Spleen (tissue), 11 donors: Measurements from ENCODE around the gene SPATA21. TPM values are rescaled to one million over a fixed set of nuclear protein-coding genes. Genes with fewer than 3 reads are reported as not detected.

Source experiments
- DNase-seq: peaks from one replicate; pipeline ENCODE4 v3.0.0-alpha.2; 2020
- H3K27ac ChIP-seq, 8 donors: fragments of 200-600 bp; sonication (generic) in 7 of 8; 1 replicate in 4 of 8; 2 replicates in 4 of 8; pipeline versions ENCODE4 v1.5.0 to v1.8.0; 2016 to 2021; ENCODE audit warnings: inconsistent platforms in 4 of 8, mild to moderate bottlenecking in 4 of 8, moderate library complexity in 1 of 8
- H3K27me3 ChIP-seq, 7 donors: fragments of 200-600 bp; sonication (generic) in 6 of 7; replicated peaks in 1 of 7; 1 replicate in 4 of 7; 2 replicates in 3 of 7; pipeline versions ENCODE4 v1.5.0 to v1.8.0; 2016 to 2021; ENCODE audit warnings: inconsistent platforms in 3 of 7, mild to moderate bottlenecking in 1 of 7
- H3K36me3 ChIP-seq, 6 donors: fragments of 200-600 bp; sonication (generic) in 5 of 6; 1 replicate in 4 of 6; 2 replicates in 2 of 6; pipeline versions ENCODE4 v1.5.0 to v1.8.0; 2016 to 2021; ENCODE audit warnings: inconsistent platforms in 2 of 6
- H3K4me1 ChIP-seq, 6 donors: fragments of 200-600 bp; sonication (generic) in 5 of 6; 1 replicate in 3 of 6; 2 replicates in 3 of 6; pipeline versions ENCODE4 v1.5.0 to v1.8.0; 2016 to 2021; ENCODE audit warnings: inconsistent platforms in 3 of 6
- H3K4me3 ChIP-seq, 8 donors: fragments of 200-600 bp; sonication (generic) in 7 of 8; 1 replicate in 4 of 8; 2 replicates in 4 of 8; pipeline versions ENCODE4 v1.5.0 to v1.8.0; 2016 to 2021; ENCODE audit warnings: inconsistent platforms in 4 of 8, mild to moderate bottlenecking in 4 of 8, moderate library complexity in 2 of 8
- H3K9me3 ChIP-seq, 8 donors: fragments of 200-600 bp; sonication (generic) in 7 of 8; 1 replicate in 4 of 8; 2 replicates in 4 of 8; pipeline versions ENCODE4 v1.5.0 to v1.8.0; 2016 to 2021; ENCODE audit warnings: inconsistent platforms in 4 of 8
- CTCF ChIP-seq, 11 experiments: fragments of 200-600 bp in 7 of 11; fragments of 450-650 bp in 4 of 11; sonication (generic) in 4 of 11; IDR thresholded peaks in 8 of 11; conservative IDR thresholded peaks in 3 of 11; 1 replicate in 7 of 11; 2 replicates in 4 of 11; pipeline versions ENCODE4 v1.4.0 to v1.8.0; 2016 to 2021; ENCODE audit warnings: antibody characterized with exemption in 11 of 11, inconsistent platforms in 4 of 11, mild to moderate bottlenecking in 1 of 11
- POLR2A ChIP-seq, 3 donors: fragments of 450-650 bp; IDR thresholded peaks; one replicate each; pipeline ENCODE4 v1.5.1; 2017; ENCODE audit warnings: antibody characterized with exemption in 3 of 3, mild to moderate bottlenecking in 1 of 3
- POLR2AphosphoS5 ChIP-seq, 3 donors: sonication (generic); formaldehyde crosslinking; IDR thresholded peaks; one replicate each; pipeline ENCODE4 v1.5.1; 2017; ENCODE audit warnings: antibody characterized with exemption in 3 of 3
- WGBS, 5 donors: extraction: QIAGEN DNeasy Blood & Tissue Kit in 3 of 5; methylation state at CpG; one replicate each; pipeline versions ENCODE4 v1.1.5 to v1.1.7; 2013 to 2018; 5-methylcytosine and 5-hydroxymethylcytosine counted together
- intact Hi-C: fragments of 100-400 bp; cut with DNase I; formaldehyde crosslinking; loops from one replicate; pipeline ENCODE4 v1.15.0; 2023; ENCODE audit warnings: low total_unique reads
- polyA plus RNA-seq, 3 donors: library from polyadenylated mRNA; stranded (reverse); fragments of 200-250 nt; gene quantifications; one replicate each; pipeline ENCODE4 v1.2.1, GENCODE V29; 2013
- total RNA-seq, 7 donors: library from RNA; depleted of rRNA in 3 of 7; stranded (reverse); fragments of >200 nt in 3 of 7; fragmentation: NEBNext Ultra II Directional in 4 of 7; extraction: Animal tissue kit (Norgen Biotek cat#: 25700) in 4 of 7; gene quantifications; one replicate each; pipeline versions ENCODE4 v1.1.0 to v1.2.1, GENCODE V29; 2016 to 2021
- donor health status: healthy with polysubstance abuse.
- donor health status: DM: no; HTN: no; CAD: no; lungs with moderate emphysema.
- donor health status: DM: no; HTN: no; CAD: no.
- donor health status: Bipolar disorder and iron deficiency.
- donor health status: healthy.
- donor health status: DM: no; HTN: no; CAD: no.
- donor health status: DM: yes; HTN: yes; CAD: no.

Gene SPATA21
- total and polyA plus RNA-seq, 10 donors: 0.13 to 0.32 (median 0.24) TPM; not detected in 6

- no peak for DNase-seq
- H3K27me3 ChIP-seq: no peaks in the 10 kb centered on the region
- WGBS, 5 donors: 67 to 86% (median 75%) methylated on average over 2 of the region's 2 CpGs
- no peak overlapping the region for H3K4me3 ChIP-seq
- H3K4me1 ChIP-seq: peaks cover 23 to 80% (median 51%) of the 10 kb centered on the region in 6 donors
- TF ChIP-seq POLR2AphosphoS5 (IDR thresholded peaks at IDR 0.05) (no peak), POLR2A (IDR thresholded peaks at IDR 0.05) (no peak), CTCF (IDR thresholded peaks at IDR 0.05 in 8 of 11, conservative IDR thresholded peaks at IDR 0.05 in 3 of 11) (no peak)
- peaks cover 0 to 5% (median 0%) of the 10 kb centered on the region in 6 donors for H3K36me3 ChIP-seq
- no peak overlapping the region for H3K27ac ChIP-seq
- no peaks in the 10 kb centered on the region for H3K9me3 ChIP-seq
- intact Hi-C loops: loop anchor here (10.0 kb wide), 1 partner anchor 105 kb away; no protein-coding TSS in a partner anchor
These were observed 87.3 kb downstream of the SPATA21 start for GRCh38 chr1:16349847-16350406.

Other genes starting within 250 kb of the SPATA21 start
- gene ARHGEF19, start 224.8 kb downstream of the SPATA21 start, total RNA-seq: 10 to 100 TPM in 1 of 7 donors, 1 to 10 TPM in 6; 3.5 to 12.9 (median 8.0) TPM
- gene ARHGEF19, start 224.8 kb downstream of the SPATA21 start, polyA plus RNA-seq: 1 to 10 TPM; 4.8 to 7.7 (median 6.4) TPM
- 1 to 10 TPM; 4.0 to 7.6 (median 5.3) TPM for gene CPLANE2, start 200.2 kb downstream of the SPATA21 start, total RNA-seq
- 1 to 10 TPM; 2.1 to 6.1 (median 2.2) TPM for gene CPLANE2, start 200.2 kb downstream of the SPATA21 start, polyA plus RNA-seq
- 10 to 100 TPM; 18.7 to 30.2 (median 23.7) TPM for gene FBXO42, start 84.9 kb downstream of the SPATA21 start, total RNA-seq
- gene FBXO42, start 84.9 kb downstream of the SPATA21 start, polyA plus RNA-seq: 10 to 100 TPM in 1 of 3 donors, 1 to 10 TPM in 2; 8.6 to 12.4 (median 9.9) TPM
- 100 to 1,000 TPM in 4 of 7 donors, 10 to 100 TPM in 3; 68.9 to 129 (median 103) TPM for gene SZRD1, start 70.2 kb downstream of the SPATA21 start, total RNA-seq
- gene SZRD1, start 70.2 kb downstream of the SPATA21 start, polyA plus RNA-seq: 10 to 100 TPM; 37.8 to 84.1 (median 53.8) TPM
- gene NECAP2, start 3.3 kb upstream of the SPATA21 start, total RNA-seq: 100 to 1,000 TPM in 6 of 7 donors, 10 to 100 TPM in 1; 98.8 to 150 (median 122) TPM
- gene NECAP2, start 3.3 kb upstream of the SPATA21 start, polyA plus RNA-seq: 100 to 1,000 TPM in 1 of 3 donors, 10 to 100 TPM in 2; 59.7 to 105 (median 78.6) TPM
- gene RNU1-1, start 76.9 kb upstream of the SPATA21 start, total RNA-seq: 1,000 to 10,000 TPM in 4 of 7 donors, under 1 TPM in 3; under 0.01 to 8,075 (median 6,234) TPM
- not detected for gene RNU1-1, start 76.9 kb upstream of the SPATA21 start, polyA plus RNA-seq
- 10 to 100 TPM; 22.0 to 60.7 (median 33.7) TPM for gene NBPF1, start 176.1 kb upstream of the SPATA21 start, total RNA-seq
- gene NBPF1, start 176.1 kb upstream of the SPATA21 start, polyA plus RNA-seq: 1 to 10 TPM; 1.3 to 7.2 (median 2.9) TPM
- gene RNU1-3, start 229.5 kb upstream of the SPATA21 start, total RNA-seq: 1,000 to 10,000 TPM in 4 of 7 donors, under 1 TPM in 3; under 0.01 to 8,075 (median 6,234) TPM
- not detected for gene RNU1-3, start 229.5 kb upstream of the SPATA21 start, polyA plus RNA-seq